GM10266 (cell line): Measurements from ENCODE around the gene LRRIQ4.

Source experiments
- DNase-seq: peaks from one replicate; pipeline ENCODE4 v3.0.0; 2012; ENCODE audit errors: extremely low spot score
- TF ChIP-seq, protein P1 (sequence below): IDR thresholded peaks from 2 replicates; pipeline ENCODE4 v1.5.1; 2012; ENCODE audit warnings: mild to moderate bottlenecking, low read depth; ENCODE audit not compliant: control insufficient read depth, insufficient read depth; ENCODE audit errors: missing control alignments

Gene LRRIQ4

DNA sequence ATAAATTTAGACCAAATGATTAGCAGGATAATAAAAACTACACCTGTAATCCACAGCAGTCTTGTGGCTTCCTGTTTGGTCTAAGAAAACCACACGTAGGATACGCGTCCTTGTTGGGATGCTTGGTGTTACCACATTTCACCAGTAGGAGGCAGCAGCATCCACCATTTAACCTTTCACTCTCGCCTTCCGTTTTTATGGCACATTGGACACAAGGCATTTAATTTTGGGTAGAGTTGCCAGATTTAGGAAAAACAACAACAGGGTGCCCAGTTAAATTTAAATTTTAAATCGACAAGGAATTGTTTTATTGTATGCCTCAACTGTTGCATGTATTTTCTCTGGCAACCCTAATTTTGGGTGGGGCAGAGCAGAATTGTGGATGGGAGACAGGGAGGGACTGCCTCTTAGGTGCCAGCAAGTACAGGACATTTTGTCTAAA lies 50.8 kb downstream of the LRRIQ4 start:
- DNase-seq, result peak; percentile 72
- TF ChIP-seq, protein P1, sequence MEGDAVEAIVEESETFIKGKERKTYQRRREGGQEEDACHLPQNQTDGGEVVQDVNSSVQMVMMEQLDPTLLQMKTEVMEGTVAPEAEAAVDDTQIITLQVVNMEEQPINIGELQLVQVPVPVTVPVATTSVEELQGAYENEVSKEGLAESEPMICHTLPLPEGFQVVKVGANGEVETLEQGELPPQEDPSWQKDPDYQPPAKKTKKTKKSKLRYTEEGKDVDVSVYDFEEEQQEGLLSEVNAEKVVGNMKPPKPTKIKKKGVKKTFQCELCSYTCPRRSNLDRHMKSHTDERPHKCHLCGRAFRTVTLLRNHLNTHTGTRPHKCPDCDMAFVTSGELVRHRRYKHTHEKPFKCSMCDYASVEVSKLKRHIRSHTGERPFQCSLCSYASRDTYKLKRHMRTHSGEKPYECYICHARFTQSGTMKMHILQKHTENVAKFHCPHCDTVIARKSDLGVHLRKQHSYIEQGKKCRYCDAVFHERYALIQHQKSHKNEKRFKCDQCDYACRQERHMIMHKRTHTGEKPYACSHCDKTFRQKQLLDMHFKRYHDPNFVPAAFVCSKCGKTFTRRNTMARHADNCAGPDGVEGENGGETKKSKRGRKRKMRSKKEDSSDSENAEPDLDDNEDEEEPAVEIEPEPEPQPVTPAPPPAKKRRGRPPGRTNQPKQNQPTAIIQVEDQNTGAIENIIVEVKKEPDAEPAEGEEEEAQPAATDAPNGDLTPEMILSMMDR, result peak; percentile 100

- TF ChIP-seq, protein P1, result no peak
- no peak for DNase-seq
These were observed 51.6 kb downstream of the LRRIQ4 start for GRCh38 chr3:169864270-169864669.

- DNase-seq, result no peak
- TF ChIP-seq, protein P1, result no peak
These were observed 52.6 kb downstream of the LRRIQ4 start for GRCh38 chr3:169865176-169865767.

GRCh38 chr3:169867584-169868210 lies 55.0 kb downstream of the LRRIQ4 start:
- TF ChIP-seq, protein P1, result no peak
- no peak for DNase-seq

DNA sequence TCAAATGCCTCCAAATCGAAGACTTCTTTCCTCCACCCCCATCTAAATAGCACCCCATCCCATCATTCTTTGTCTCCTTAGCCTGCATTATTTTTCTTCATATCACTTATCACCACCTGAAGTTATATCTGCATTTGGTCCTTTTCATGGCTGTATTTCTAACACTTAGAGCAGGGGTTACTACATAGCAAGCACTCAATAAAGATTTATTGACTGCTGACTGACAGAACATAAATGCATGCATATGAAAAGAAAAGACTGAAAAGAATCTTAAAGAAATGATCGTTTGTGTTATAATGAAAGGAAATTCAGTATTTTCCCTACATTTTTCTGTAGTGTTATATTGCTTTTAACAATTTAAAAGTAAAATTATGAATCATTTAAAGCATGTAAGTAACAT lies 55.7 kb downstream of the LRRIQ4 start:
- no peak for DNase-seq
- TF ChIP-seq, protein P1, result no peak

- TF ChIP-seq, protein P1, result no peak
- DNase-seq, result no peak
These were observed 57.0 kb downstream of the LRRIQ4 start, which contains the start of gene LRRC31 for GRCh38 chr3:169869484-169870220. Gene LRRC31, minus strand, starts transcription at chr3:169869935. Its CDS starts 128 bp downstream, at chr3:169869807.
